Spleen (tissue), 7 donors: Measurements from ENCODE around the gene FOXRED1.

Experiments
- POLR2A ChIP-seq, 3 donors: fragments of 450-650 bp; IDR thresholded peaks; one replicate each; pipeline ENCODE4 v1.5.1; 2017; ENCODE audit warnings: antibody characterized with exemption in 3 of 3, mild to moderate bottlenecking in 1 of 3
- POLR2AphosphoS5 ChIP-seq, 3 donors: sonication (generic); formaldehyde crosslinking; IDR thresholded peaks; one replicate each; pipeline ENCODE4 v1.5.1; 2017; ENCODE audit warnings: antibody characterized with exemption in 3 of 3
- TF ChIP-seq, protein P1 (sequence below), 11 experiments: fragments of 200-600 bp in 7 of 11; fragments of 450-650 bp in 4 of 11; sonication (generic) in 4 of 11; IDR thresholded peaks in 8 of 11; conservative IDR thresholded peaks in 3 of 11; 1 replicate in 7 of 11; 2 replicates in 4 of 11; pipeline versions ENCODE4 v1.4.0 to v1.8.0; 2016 to 2021; ENCODE audit warnings: antibody characterized with exemption in 11 of 11, inconsistent platforms in 4 of 11, mild to moderate bottlenecking in 1 of 11
- donor health status: DM: no; HTN: no; CAD: no; lungs with moderate emphysema.
- donor health status: DM: no; HTN: no; CAD: no.
- donor health status: DM: no; HTN: no; CAD: no.

- TF ChIP-seq, protein P1, sequence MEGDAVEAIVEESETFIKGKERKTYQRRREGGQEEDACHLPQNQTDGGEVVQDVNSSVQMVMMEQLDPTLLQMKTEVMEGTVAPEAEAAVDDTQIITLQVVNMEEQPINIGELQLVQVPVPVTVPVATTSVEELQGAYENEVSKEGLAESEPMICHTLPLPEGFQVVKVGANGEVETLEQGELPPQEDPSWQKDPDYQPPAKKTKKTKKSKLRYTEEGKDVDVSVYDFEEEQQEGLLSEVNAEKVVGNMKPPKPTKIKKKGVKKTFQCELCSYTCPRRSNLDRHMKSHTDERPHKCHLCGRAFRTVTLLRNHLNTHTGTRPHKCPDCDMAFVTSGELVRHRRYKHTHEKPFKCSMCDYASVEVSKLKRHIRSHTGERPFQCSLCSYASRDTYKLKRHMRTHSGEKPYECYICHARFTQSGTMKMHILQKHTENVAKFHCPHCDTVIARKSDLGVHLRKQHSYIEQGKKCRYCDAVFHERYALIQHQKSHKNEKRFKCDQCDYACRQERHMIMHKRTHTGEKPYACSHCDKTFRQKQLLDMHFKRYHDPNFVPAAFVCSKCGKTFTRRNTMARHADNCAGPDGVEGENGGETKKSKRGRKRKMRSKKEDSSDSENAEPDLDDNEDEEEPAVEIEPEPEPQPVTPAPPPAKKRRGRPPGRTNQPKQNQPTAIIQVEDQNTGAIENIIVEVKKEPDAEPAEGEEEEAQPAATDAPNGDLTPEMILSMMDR (IDR thresholded peaks at IDR 0.05 in 8 of 11, conservative IDR thresholded peaks at IDR 0.05 in 3 of 11), result no peak
- no peak for TF ChIP-seq POLR2A (IDR thresholded peaks at IDR 0.05)
- TF ChIP-seq POLR2AphosphoS5 (IDR thresholded peaks at IDR 0.05), result no peak
Observed at GRCh38 chr11:126284829-126285228, 15.9 kb downstream of the FOXRED1 start.
